A673 (cell line): ENCODE results near the gene ATAD5. TPM values are rescaled to one million over a fixed set of nuclear protein-coding genes. Genes with fewer than 3 reads are reported as not detected.
A peak's percentile ranks its signal among the peaks of the same experiment; 100 is the strongest.

Experiments used
- Bru-seq: library from RNA; stranded (reverse); fragments of 400-500 nt; gene quantifications from one replicate; lab custom pipeline; 2021; lab: Mats Ljungman, UMichigan
- BruChase-seq, 2 experiments: library from RNA; stranded (reverse); fragments of 400-500 nt; gene quantifications; one replicate each; lab custom pipeline; 2021; lab: Mats Ljungman, UMichigan
- BruUV-seq: library from RNA; stranded (reverse); fragments of 400-500 nt; replicated peaks from 2 replicates; lab custom pipeline; 2021; lab: Mats Ljungman, UMichigan
- CTCF ChIA-PET: fragments of 300-600 bp; sonication (Branson Sonifier 250); formaldehyde crosslinking; loops from one replicate; lab custom pipeline; 2022; ENCODE audit warnings: antibody characterized with exemption; lab: Charles Lee
- POLR2A ChIA-PET: fragments of 300-600 bp; sonication (Branson Sonifier 250); formaldehyde crosslinking; loops from one replicate; lab custom pipeline; 2022; ENCODE audit warnings: antibody characterized with exemption; ENCODE audit not compliant: low non-redundant PET; lab: Charles Lee
- DNase-seq: peaks from one replicate; pipeline ENCODE4 v3.0.0-alpha.2; 2015; ENCODE audit warnings: low spot score
- H3K27ac ChIP-seq: fragments of 200-600 bp; sonication (generic); 2 replicates; pipeline ENCODE4 v1.5.1; 2016; ENCODE audit warnings: mixed run types, low read depth, mild to moderate bottlenecking, mixed read lengths, antibody characterized with exemption, low read length; ENCODE audit not compliant: poor library complexity, severe bottlenecking
- H3K27me3 ChIP-seq: fragments of 200-600 bp; sonication (generic); replicated peaks from 2 replicates; pipeline ENCODE4 v1.6.1; 2017; ENCODE audit warnings: mixed run types, low read depth, mild to moderate bottlenecking, mixed read lengths, antibody characterized with exemption, low read length; ENCODE audit not compliant: insufficient read depth, poor library complexity
- H3K36me3 ChIP-seq: fragments of 200-600 bp; sonication (generic); 2 replicates; pipeline ENCODE4 v1.6.1; 2016; ENCODE audit warnings: mixed run types, mild to moderate bottlenecking, mixed read lengths, antibody characterized with exemption, low read length; ENCODE audit not compliant: insufficient read depth, poor library complexity, severe bottlenecking
- H3K4me1 ChIP-seq: fragments of 200-600 bp; sonication (generic); 2 replicates; pipeline ENCODE4 v1.6.1; 2017; ENCODE audit warnings: mixed run types, mild to moderate bottlenecking, mixed read lengths, antibody characterized with exemption, low read length; ENCODE audit not compliant: insufficient read depth, poor library complexity, severe bottlenecking
- H3K4me3 ChIP-seq: fragments of 200-600 bp; sonication (generic); 2 replicates; pipeline ENCODE4 v1.5.1; 2016; ENCODE audit warnings: low read depth, mixed run types, mild to moderate bottlenecking, mixed read lengths, low read length; ENCODE audit not compliant: poor library complexity, severe bottlenecking
- H3K9me3 ChIP-seq: fragments of 200-600 bp; sonication (generic); 2 replicates; pipeline ENCODE4 v1.6.1; 2016; ENCODE audit warnings: mixed run types, low read depth, mild to moderate bottlenecking, mixed read lengths, antibody characterized with exemption, low read length; ENCODE audit not compliant: poor library complexity, severe bottlenecking
- CTCF ChIP-seq: fragments of 300-800, 200-600 bp; sonication (generic); conservative IDR thresholded peaks from 2 replicates; pipeline ENCODE4 v1.5.1; 2017; ENCODE audit warnings: low read depth, mild to moderate bottlenecking, antibody characterized with exemption, low read length, moderate library complexity, mixed read lengths
- EZH2 ChIP-seq: fragments of 200-600 bp; sonication (generic); IDR thresholded peaks from 2 replicates; pipeline ENCODE4 v1.6.1; 2017; ENCODE audit warnings: borderline replicate concordance, low read depth, mild to moderate bottlenecking, mixed read lengths, antibody characterized with exemption, low read length; ENCODE audit not compliant: poor library complexity, severe bottlenecking
- intact Hi-C: fragments of 100-400 bp; cut with micrococcal nuclease; formaldehyde crosslinking; loops from one replicate; pipeline ENCODE4 v1.10.0; 2022; ENCODE audit not compliant: unreplicated experiment
- long read RNA-seq: library from polyadenylated mRNA; stranded (forward); transcript quantifications from one replicate; pipeline ENCODE4 v2.0.0, GENCODE V29; 2022
- total RNA-seq: library from RNA; stranded (reverse); gene quantifications from 2 replicates; pipeline ENCODE4 v1.2.3, GENCODE V29; 2021

ATAD5 gene
- total RNA-seq: 17.4 and 19.0 TPM in 2 replicates
- Bru-seq, nascent RNA: percentile 74 among the genes with signal in this experiment
- BruChase-seq, experiment 1, labeled RNA remaining after a 2-hour chase: percentile 84 among the genes with signal in this experiment
- BruChase-seq, experiment 2, labeled RNA remaining after a 6-hour chase: percentile 82 among the genes with signal in this experiment
- long read RNA-seq, full-length matches to known transcripts: 4 of 10 reads
- long read RNA-seq, partial matches to known transcripts: 4 of 10 reads
- long read RNA-seq, other reads (novel, unspliced or antisense): 2 of 10 reads

DNA sequence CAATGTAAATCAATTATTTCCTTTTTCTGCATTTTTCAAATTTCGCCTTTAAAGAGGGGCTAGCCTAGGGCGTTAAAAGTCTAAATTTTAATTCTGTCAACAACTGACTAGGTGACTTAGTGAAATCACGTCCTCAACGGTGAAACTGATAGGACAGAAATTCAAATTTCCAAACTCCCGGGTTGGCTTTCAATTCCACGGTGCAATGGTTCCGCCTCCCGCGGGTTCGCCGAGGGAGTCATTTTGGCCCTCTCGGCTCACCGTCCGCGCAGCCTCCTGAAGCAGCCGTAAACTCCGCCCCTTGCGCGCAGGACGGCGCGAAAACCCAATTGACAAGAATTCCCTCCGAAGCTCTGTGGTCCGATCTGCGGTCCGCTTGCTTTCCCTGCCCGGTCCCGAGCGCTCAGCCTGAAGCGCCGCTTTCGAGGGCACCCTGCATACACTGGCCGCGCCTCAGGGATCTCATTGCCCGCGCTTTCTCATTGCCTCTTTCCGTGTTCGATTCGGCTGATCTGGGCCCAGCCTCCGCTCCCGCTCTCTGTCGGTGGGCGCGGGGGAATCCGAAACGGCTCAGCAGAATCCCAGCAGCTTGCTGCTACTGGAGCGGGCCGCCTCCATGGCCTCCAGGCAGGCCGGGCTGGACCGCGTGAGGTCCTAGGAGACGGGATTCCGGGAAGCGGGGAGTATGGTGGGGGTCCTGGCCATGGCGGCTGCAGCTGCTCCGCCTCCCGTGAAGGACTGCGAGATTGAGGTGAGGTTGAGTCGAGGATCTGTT lies at the start of gene ATAD5:
Gene ATAD5, plus strand, starts transcription at position 304 of the 775 bp plus-strand sequence. Its CDS starts 382 bp downstream, at position 686.
- intact Hi-C loops: no loop called here
- POLR2A ChIA-PET: no interaction called here
- Histone ChIP-seq H3K4me1 (no peaks in the 10 kb centered on the region), H3K4me3 (peak within 1 kb of the TSS; percentile 86), H3K36me3 (peaks cover 3% of the 10 kb centered on the region), H3K27ac (peak within 1 kb of the TSS; percentile 90), H3K9me3 (no peaks in the 10 kb centered on the region), H3K27me3 (no peaks in the 10 kb centered on the region)
- DNase-seq: peak; percentile 89
- CTCF ChIA-PET: no interaction called here
- no TSS peak for BruUV-seq
- no peak for TF ChIP-seq CTCF
- TF ChIP-seq EZH2: no peak

DNA sequence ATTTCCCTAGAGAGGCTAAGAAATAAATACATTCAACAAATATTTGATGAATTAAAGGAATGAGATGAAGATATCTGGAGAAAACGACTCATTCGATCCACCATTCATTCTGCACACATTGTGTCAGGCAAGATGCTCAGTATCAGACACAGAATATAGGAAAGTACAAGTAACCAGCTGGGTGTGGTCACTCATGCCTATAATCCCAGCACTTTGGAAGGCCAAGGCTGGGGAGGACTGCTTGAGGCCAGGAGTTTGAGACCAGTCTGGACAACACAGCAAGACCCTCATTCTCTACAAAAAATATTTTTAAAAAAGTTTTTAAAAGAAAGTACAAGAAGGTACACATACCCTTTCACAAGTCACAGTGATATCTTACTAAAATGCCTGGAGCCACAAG lies 49.6 kb upstream of the ATAD5 start:
- no peak for DNase-seq
- Histone ChIP-seq H3K4me1 (no peaks in the 10 kb centered on the region), H3K27me3 (no peaks in the 10 kb centered on the region), H3K4me3 (no peak overlapping the region), H3K9me3 (no peaks in the 10 kb centered on the region), H3K36me3 (peaks cover 7% of the 10 kb centered on the region), H3K27ac (no peak overlapping the region)
- no TSS peak for BruUV-seq
- intact Hi-C loops: no loop called here
- TF ChIP-seq CTCF (no peak), EZH2 (no peak)
- ChIA-PET CTCF (no interaction called here), POLR2A (no interaction called here)

- no peaks in the 10 kb centered on the region for H3K9me3 ChIP-seq
- no peak for TF ChIP-seq EZH2
- no peak for TF ChIP-seq CTCF
- ChIA-PET CTCF (no interaction called here), POLR2A (no interaction called here)
- H3K27ac ChIP-seq: no peak overlapping the region
- intact Hi-C loops: no loop called here
- H3K27me3 ChIP-seq: no peaks in the 10 kb centered on the region
- H3K4me3 ChIP-seq: no peak overlapping the region
- DNase-seq: no peak
- no TSS peak for BruUV-seq
- H3K4me1 ChIP-seq: no peaks in the 10 kb centered on the region
- H3K36me3 ChIP-seq: peaks cover 20% of the 10 kb centered on the region
These were observed 42.8 kb upstream of the ATAD5 start for GRCh38 chr17:30788918-30789317.
